Activated CD4-positive, alpha-beta memory T cell treated with anti-CD3 and anti-CD28 coated beads for 36 hours (primary cell): ENCODE measurements around the gene PAQR3. TPM values are rescaled to one million over a fixed set of nuclear protein-coding genes. Genes with fewer than 3 reads are reported as not detected.
"Not testable (repeated sequence)": the region's sequence is repeated elsewhere in the genome, so short reads cannot be mapped to it uniquely, and the experiment has no call there.

Source experiments
- CTCF ChIA-PET: fragments of 350-600 bp; sonication (Branson Sonifier 250); formaldehyde crosslinking; loops from one replicate; lab custom pipeline; 2021; ENCODE audit warnings: antibody characterized with exemption, inconsistent platforms; lab: Charles Lee
- POLR2A ChIA-PET: fragments of 350-600 bp; sonication (Branson Sonifier 250); formaldehyde crosslinking; loops from one replicate; lab custom pipeline; 2021; ENCODE audit warnings: antibody characterized with exemption; lab: Charles Lee
- DNase-seq: peaks from one replicate; pipeline ENCODE4 v3.0.0-alpha.2; 2020
- H3K27ac Mint-ChIP-seq: one replicate; pipeline ENCODE4 v1.8.0; 2021; ENCODE audit warnings: mixed read lengths
- H3K27me3 Mint-ChIP-seq: one replicate; pipeline ENCODE4 v1.8.0; 2021; ENCODE audit warnings: mixed read lengths
- H3K36me3 Mint-ChIP-seq: one replicate; pipeline ENCODE4 v1.8.0; 2021; ENCODE audit warnings: mixed read lengths
- H3K4me1 Mint-ChIP-seq: one replicate; pipeline ENCODE4 v1.8.0; 2021; ENCODE audit warnings: low read depth, mixed read lengths
- H3K4me3 Mint-ChIP-seq: one replicate; pipeline ENCODE4 v1.8.0; 2021; ENCODE audit warnings: mild to moderate bottlenecking, mixed read lengths
- H3K9me3 Mint-ChIP-seq: one replicate; pipeline ENCODE4 v1.8.0; 2021; ENCODE audit warnings: mixed read lengths
- intact Hi-C: fragments of 100-400 bp; cut with micrococcal nuclease; formaldehyde crosslinking; loops from one replicate; pipeline ENCODE4 v1.15.1; 2023
- total RNA-seq, 2 experiments: library from RNA; stranded (reverse); gene quantifications; one replicate each; pipeline ENCODE4 v1.2.3, GENCODE V29; 2021

The PAQR3 gene
- total RNA-seq, 2 experiments from 2014 or later: 6.9 to 10.2 TPM

GRCh38 chr4:78926826-78927225 is 12.4 kb downstream of the PAQR3 start:
- intact Hi-C loops: no loop called here
- H3K9me3 Mint-ChIP-seq: no peaks in the 10 kb centered on the region
- H3K27ac Mint-ChIP-seq: no peak overlapping the region
- ChIA-PET POLR2A (no interaction called here), CTCF (interaction anchor here (1.1 kb wide), 1 partner anchor 26 kb away, joined by 4 read pairs; no protein-coding TSS in a partner anchor)
- H3K4me1 Mint-ChIP-seq: no peaks in the 10 kb centered on the region
- no peaks in the 10 kb centered on the region for H3K27me3 Mint-ChIP-seq
- no peak overlapping the region for H3K4me3 Mint-ChIP-seq
- DNase-seq: no peak
- peaks cover 29% of the 10 kb centered on the region for H3K36me3 Mint-ChIP-seq

- CTCF ChIA-PET: no interaction called here
- POLR2A ChIA-PET: interaction anchor here (0.8 kb wide), 1 partner anchor 1149 kb away, joined by 3 read pairs; the partner anchor contains the start of gene ANTXR2
- Mint-ChIP-seq H3K4me1 (no peaks in the 10 kb centered on the region), H3K36me3 (peaks cover 21% of the 10 kb centered on the region), H3K9me3 (no peaks in the 10 kb centered on the region), H3K27ac (no peak overlapping the region), H3K27me3 (no peaks in the 10 kb centered on the region), H3K4me3 (no peak overlapping the region)
- intact Hi-C loops: no loop called here
- DNase-seq: no peak
Observed at GRCh38 chr4:78923464-78924312, 15.6 kb downstream of the PAQR3 start.

GRCh38 chr4:78922207-78922606 is 17.0 kb downstream of the PAQR3 start:
- peaks cover 21% of the 10 kb centered on the region for H3K36me3 Mint-ChIP-seq
- no peaks in the 10 kb centered on the region for H3K9me3 Mint-ChIP-seq
- intact Hi-C loops: no loop called here
- H3K4me3 Mint-ChIP-seq: no peak overlapping the region
- no peak for DNase-seq
- no peaks in the 10 kb centered on the region for H3K27me3 Mint-ChIP-seq
- H3K27ac Mint-ChIP-seq: no peak overlapping the region
- ChIA-PET CTCF (no interaction called here), POLR2A (no interaction called here)
- no peaks in the 10 kb centered on the region for H3K4me1 Mint-ChIP-seq

- ChIA-PET POLR2A (no interaction called here), CTCF (no interaction called here)
- no peaks in the 10 kb centered on the region for H3K27me3 Mint-ChIP-seq
- H3K27ac Mint-ChIP-seq: no peak overlapping the region
- H3K36me3 Mint-ChIP-seq: peaks cover 25% of the 10 kb centered on the region
- intact Hi-C loops: no loop called here
- H3K4me1 Mint-ChIP-seq: no peaks in the 10 kb centered on the region
- H3K9me3 Mint-ChIP-seq: no peaks in the 10 kb centered on the region
- no peak overlapping the region for H3K4me3 Mint-ChIP-seq
- no peak for DNase-seq
Observed at GRCh38 chr4:78910612-78911011, 28.6 kb downstream of the PAQR3 start.

GRCh38 chr4:78908974-78909373 is 30.3 kb downstream of the PAQR3 start:
- POLR2A ChIA-PET, H3K9me3 Mint-ChIP-seq, H3K4me3 Mint-ChIP-seq, H3K27ac Mint-ChIP-seq, intact Hi-C loops, H3K4me1 Mint-ChIP-seq, H3K27me3 Mint-ChIP-seq, DNase-seq: not testable (repeated sequence)
- peaks cover 17% of the 10 kb centered on the region for H3K36me3 Mint-ChIP-seq
- CTCF ChIA-PET: interaction anchor here (1.1 kb wide), 1 partner anchor 296 kb away, joined by 3 read pairs; no protein-coding TSS in a partner anchor

GRCh38 chr4:78907638-78908037 is 31.6 kb downstream of the PAQR3 start:
- Mint-ChIP-seq H3K27ac (no peak overlapping the region), H3K36me3 (peaks cover 14% of the 10 kb centered on the region), H3K4me1 (no peaks in the 10 kb centered on the region), H3K9me3 (no peaks in the 10 kb centered on the region), H3K4me3 (no peak overlapping the region), H3K27me3 (no peaks in the 10 kb centered on the region)
- CTCF ChIA-PET: no interaction called here
- intact Hi-C loops: no loop called here
- POLR2A ChIA-PET: no interaction called here
- no peak for DNase-seq

- no peaks in the 10 kb centered on the region for H3K36me3 Mint-ChIP-seq
- no peaks in the 10 kb centered on the region for H3K9me3 Mint-ChIP-seq
- intact Hi-C loops: no loop called here
- ChIA-PET POLR2A (no interaction called here), CTCF (no interaction called here)
- no peak for DNase-seq
- no peak overlapping the region for H3K4me3 Mint-ChIP-seq
- no peaks in the 10 kb centered on the region for H3K4me1 Mint-ChIP-seq
- H3K27ac Mint-ChIP-seq: no peak overlapping the region
- H3K27me3 Mint-ChIP-seq: no peaks in the 10 kb centered on the region
Observed at GRCh38 chr4:78904143-78904542, 35.1 kb downstream of the PAQR3 start.

GRCh38 chr4:78902298-78902697 is 36.9 kb downstream of the PAQR3 start:
- H3K27ac Mint-ChIP-seq: no peak overlapping the region
- no peak for DNase-seq
- ChIA-PET POLR2A (no interaction called here), CTCF (no interaction called here)
- no peaks in the 10 kb centered on the region for H3K9me3 Mint-ChIP-seq
- H3K36me3 Mint-ChIP-seq: no peaks in the 10 kb centered on the region
- no peaks in the 10 kb centered on the region for H3K27me3 Mint-ChIP-seq
- H3K4me3 Mint-ChIP-seq: no peak overlapping the region
- no peaks in the 10 kb centered on the region for H3K4me1 Mint-ChIP-seq
- intact Hi-C loops: no loop called here

- Mint-ChIP-seq H3K9me3 (no peaks in the 10 kb centered on the region), H3K4me1 (no peaks in the 10 kb centered on the region), H3K36me3 (no peaks in the 10 kb centered on the region), H3K4me3 (no peak overlapping the region), H3K27me3 (no peaks in the 10 kb centered on the region), H3K27ac (no peak overlapping the region)
- intact Hi-C loops: no loop called here
- ChIA-PET POLR2A (no interaction called here), CTCF (no interaction called here)
- DNase-seq: no peak
Observed at GRCh38 chr4:78901882-78902281, 37.4 kb downstream of the PAQR3 start.

- ChIA-PET POLR2A (no interaction called here), CTCF (no interaction called here)
- intact Hi-C loops: no loop called here
- H3K36me3 Mint-ChIP-seq: peaks cover under 1% of the 10 kb centered on the region
- H3K4me1 Mint-ChIP-seq: no peaks in the 10 kb centered on the region
- no peaks in the 10 kb centered on the region for H3K9me3 Mint-ChIP-seq
- H3K27me3 Mint-ChIP-seq: no peaks in the 10 kb centered on the region
- no peak overlapping the region for H3K4me3 Mint-ChIP-seq
- DNase-seq: no peak
- no peak overlapping the region for H3K27ac Mint-ChIP-seq
Observed at GRCh38 chr4:78899302-78899701, 39.9 kb downstream of the PAQR3 start.

- Mint-ChIP-seq H3K36me3 (peaks cover 17% of the 10 kb centered on the region), H3K9me3 (no peaks in the 10 kb centered on the region), H3K4me3 (no peak overlapping the region), H3K27me3 (no peaks in the 10 kb centered on the region), H3K27ac (no peak overlapping the region), H3K4me1 (peaks cover 6% of the 10 kb centered on the region)
- intact Hi-C loops: no loop called here
- ChIA-PET POLR2A (no interaction called here), CTCF (no interaction called here)
- DNase-seq: no peak
Observed at GRCh38 chr4:78889955-78890354, 49.3 kb downstream of the PAQR3 start.

GRCh38 chr4:78885598-78885997 is 53.6 kb downstream of the PAQR3 start:
- intact Hi-C loops: no loop called here
- peaks cover 8% of the 10 kb centered on the region for H3K36me3 Mint-ChIP-seq
- H3K9me3 Mint-ChIP-seq: no peaks in the 10 kb centered on the region
- POLR2A ChIA-PET: no interaction called here
- peaks cover 6% of the 10 kb centered on the region for H3K4me1 Mint-ChIP-seq
- CTCF ChIA-PET: no interaction called here
- H3K4me3 Mint-ChIP-seq: no peak overlapping the region
- H3K27ac Mint-ChIP-seq: no peak overlapping the region
- no peaks in the 10 kb centered on the region for H3K27me3 Mint-ChIP-seq
- no peak for DNase-seq
